H9 (cell line): ENCODE measurements around the gene METTL17. TPM values are rescaled to one million over a fixed set of nuclear protein-coding genes. Genes with fewer than 3 reads are reported as not detected.
A peak's percentile ranks its signal among the peaks of the same experiment; 100 is the strongest.

ENCODE experiments used
- DNase-seq: peaks from one replicate; pipeline ENCODE4 v3.0.0-alpha.2; 2017
- H2AFZ ChIP-seq: one replicate; pipeline ENCODE4 v1.6.1; 2013; ENCODE audit warnings: mild to moderate bottlenecking, low read length, control low read depth, moderate library complexity
- H2AK5ac ChIP-seq: 2 replicates; pipeline ENCODE4 v1.6.1; 2013; ENCODE audit warnings: low read length, control low read depth, mixed read lengths; ENCODE audit not compliant: insufficient read length
- H2BK120ac ChIP-seq: one replicate; pipeline ENCODE4 v1.6.1; 2013; ENCODE audit warnings: low read depth, mild to moderate bottlenecking, low read length, control low read depth, inconsistent platforms; ENCODE audit not compliant: poor library complexity, severe bottlenecking
- H2BK12ac ChIP-seq: 2 replicates; pipeline ENCODE4 v1.6.1; 2013; ENCODE audit warnings: low read length, control low read depth, mixed read lengths, low read depth; ENCODE audit not compliant: insufficient read length
- H2BK15ac ChIP-seq: 2 replicates; pipeline ENCODE4 v1.6.1; 2013; ENCODE audit warnings: low read depth, low read length, control low read depth
- H2BK20ac ChIP-seq: one replicate; pipeline ENCODE4 v1.6.1; 2013; ENCODE audit warnings: low read depth, mild to moderate bottlenecking, low read length, control low read depth, inconsistent platforms; ENCODE audit not compliant: poor library complexity, severe bottlenecking
- H2BK5ac ChIP-seq: 2 replicates; pipeline ENCODE4 v1.6.1; 2013; ENCODE audit warnings: low read length, control low read depth, mixed read lengths; ENCODE audit not compliant: insufficient read length
- H3K14ac ChIP-seq: 2 replicates; pipeline ENCODE4 v1.6.1; 2013; ENCODE audit warnings: low read length, control low read depth; ENCODE audit not compliant: insufficient read depth
- H3K18ac ChIP-seq: 2 replicates; pipeline ENCODE4 v1.6.1; 2013; ENCODE audit warnings: low read depth, mild to moderate bottlenecking, mixed read lengths, low read length, control low read depth; ENCODE audit not compliant: insufficient read length
- H3K23ac ChIP-seq: 2 replicates; pipeline ENCODE4 v1.6.1; 2013; ENCODE audit warnings: low read length, control low read depth, mixed read lengths, low read depth; ENCODE audit not compliant: insufficient read length
- H3K23me2 ChIP-seq: 2 replicates; pipeline ENCODE4 v1.6.1; 2013; ENCODE audit warnings: low read depth, mild to moderate bottlenecking, mixed read lengths, low read length, control low read depth; ENCODE audit not compliant: insufficient read length, poor library complexity, severe bottlenecking
- H3K27ac ChIP-seq: 2 replicates; pipeline ENCODE4 v1.5.1; 2013; ENCODE audit warnings: low read length, control low read depth, mixed read lengths, low read depth; ENCODE audit not compliant: insufficient read length
- H3K27me3 ChIP-seq: 2 replicates; pipeline ENCODE4 v1.6.1; 2013; ENCODE audit warnings: low read length, control low read depth, inconsistent platforms; ENCODE audit not compliant: insufficient read depth
- H3K4ac ChIP-seq: 2 replicates; pipeline ENCODE4 v1.6.1; 2013; ENCODE audit warnings: low read depth, mild to moderate bottlenecking, control low read depth, inconsistent platforms, low read length, moderate library complexity
- H3K4me1 ChIP-seq: 2 replicates; pipeline ENCODE4 v1.6.1; 2013; ENCODE audit warnings: low read length, control low read depth, inconsistent platforms; ENCODE audit not compliant: insufficient read depth
- H3K4me2 ChIP-seq: 2 replicates; pipeline ENCODE4 v1.6.1; 2013; ENCODE audit warnings: low read length, control low read depth, mixed read lengths; ENCODE audit not compliant: insufficient read length, insufficient read depth
- H3K56ac ChIP-seq: 2 replicates; pipeline ENCODE4 v1.6.1; 2013; ENCODE audit warnings: low read depth, mild to moderate bottlenecking, mixed read lengths, low read length, control low read depth; ENCODE audit not compliant: insufficient read length
- H3K79me1 ChIP-seq: 2 replicates; pipeline ENCODE4 v1.6.1; 2013; ENCODE audit warnings: low read depth, mild to moderate bottlenecking, moderate library complexity, low read length, control low read depth, inconsistent platforms; ENCODE audit not compliant: insufficient read depth, poor library complexity, severe bottlenecking
- H3K79me2 ChIP-seq: 2 replicates; pipeline ENCODE4 v1.6.1; 2013; ENCODE audit warnings: low read length, control low read depth, inconsistent platforms; ENCODE audit not compliant: insufficient read depth
- H3K9ac ChIP-seq: 2 replicates; pipeline ENCODE4 v1.6.1; 2013; ENCODE audit warnings: low read length, control low read depth, mixed read lengths; ENCODE audit not compliant: insufficient read length; ENCODE audit errors: extremely low read depth
- H3K9me3 ChIP-seq: one replicate; pipeline ENCODE4 v1.6.1; 2013; ENCODE audit warnings: low read depth, low read length, inconsistent platforms; ENCODE audit not compliant: control insufficient read depth
- H3T11ph ChIP-seq: one replicate; pipeline ENCODE4 v1.6.1; 2013; ENCODE audit warnings: mild to moderate bottlenecking, low read length, control low read depth, inconsistent platforms
- H4K20me1 ChIP-seq: one replicate; pipeline ENCODE4 v1.6.1; 2013; ENCODE audit not compliant: control insufficient read depth, insufficient read length, insufficient read depth
- H4K5ac ChIP-seq: 2 replicates; pipeline ENCODE4 v1.6.1; 2013; ENCODE audit warnings: low read depth, mild to moderate bottlenecking, mixed read lengths, low read length, control low read depth; ENCODE audit not compliant: insufficient read length
- H4K8ac ChIP-seq: replicated peaks from 2 replicates; pipeline ENCODE4 v1.6.1; 2013; ENCODE audit warnings: low read length, control low read depth, mixed read lengths, low read depth; ENCODE audit not compliant: insufficient read length
- H4K91ac ChIP-seq: 2 replicates; pipeline ENCODE4 v1.6.1; 2013; ENCODE audit warnings: low read depth, mild to moderate bottlenecking, moderate library complexity, mixed read lengths, low read length, control low read depth; ENCODE audit not compliant: insufficient read length
- H3K27ac Mint-ChIP-seq, 3 experiments: 2 replicates in 2 of 3; 3 replicates in 1 of 3; pipeline ENCODE4 v1.8.0; 2020 to 2021; ENCODE audit warnings: mixed read lengths in 3 of 3, mild to moderate bottlenecking in 1 of 3, moderate library complexity in 1 of 3
- H3K27me3 Mint-ChIP-seq: 2 replicates; pipeline ENCODE4 v1.8.0; 2021; ENCODE audit warnings: low read depth, mild to moderate bottlenecking, moderate library complexity, mixed read lengths
- H3K36me3 Mint-ChIP-seq, 3 experiments: 2 replicates in 2 of 3; 3 replicates in 1 of 3; pipeline ENCODE4 v1.8.0; 2020 to 2021; ENCODE audit warnings: low read depth in 3 of 3, mixed read lengths in 3 of 3; ENCODE audit not compliant: insufficient read depth in 1 of 3
- H3K4me1 Mint-ChIP-seq, 2 experiments: 2 replicates each; pipeline ENCODE4 v1.8.0; 2020; ENCODE audit warnings: mixed read lengths in 2 of 2
- H3K4me3 Mint-ChIP-seq, 2 experiments: 2 replicates in 1 of 2; 3 replicates in 1 of 2; pipeline ENCODE4 v1.8.0; 2020 to 2021; ENCODE audit warnings: mild to moderate bottlenecking in 2 of 2, mixed read lengths in 2 of 2, moderate library complexity in 1 of 2
- H3K9me3 Mint-ChIP-seq, 2 experiments: 2 replicates in 1 of 2; 3 replicates in 1 of 2; pipeline ENCODE4 v1.8.0; 2020; ENCODE audit warnings: mild to moderate bottlenecking in 2 of 2, mixed read lengths in 2 of 2, moderate library complexity in 1 of 2
- CTCF ChIP-seq: fragments of 200-600 bp; sonication (generic); conservative IDR thresholded peaks from 3 replicates; pipeline ENCODE4 v1.8.0; 2021; ENCODE audit warnings: antibody characterized with exemption, mild to moderate bottlenecking
- WGBS: extraction: QIAGEN DNeasy Blood & Tissue Kit; methylation state at CpG from one replicate; pipeline ENCODE4 v1.1.7; 2013; ENCODE audit warnings: missing lambda C conversion rate, low lambda C conversion rate, mixed read lengths; ENCODE audit not compliant: insufficient read length; ENCODE audit errors: extremely low coverage; 5-methylcytosine and 5-hydroxymethylcytosine counted together
- total RNA-seq: library from RNA; stranded (reverse); gene quantifications from 2 replicates; pipeline ENCODE4 v1.2.1, GENCODE V29; 2021

Gene METTL17
- total RNA-seq, 1 experiment from 2014 or later = 81.4 TPM

GRCh38 chr14:20997564-20997963 lies 7.8 kb downstream of the METTL17 start:
- Histone ChIP-seq H3K79me1 (no peaks in the 10 kb centered on the region), H3K27ac (no peak overlapping the region), H3K4me1 (no peaks in the 10 kb centered on the region), H3K23me2 (no peaks in the 10 kb centered on the region), H2BK12ac (no peak overlapping the region), H2BK120ac (no peak overlapping the region), H2BK20ac (no peak overlapping the region), H3K79me2 (no peaks in the 10 kb centered on the region), H3K18ac (no peak overlapping the region), H3K4me2 (no peak overlapping the region), H3K4ac (no peak overlapping the region), H2BK15ac (no peak overlapping the region), H4K8ac (no peak overlapping the region), H2AK5ac (no peak overlapping the region), H2BK5ac (no peak overlapping the region), H3T11ph (no peak overlapping the region), H3K56ac (no peak overlapping the region), H3K27me3 (no peaks in the 10 kb centered on the region), H4K20me1 (no peaks in the 10 kb centered on the region), H4K91ac (no peak overlapping the region), H3K23ac (no peak overlapping the region), H4K5ac (no peak overlapping the region), H3K14ac (no peak overlapping the region), H3K9me3 (no peaks in the 10 kb centered on the region), H3K9ac (no peak overlapping the region), H2AFZ (no peak overlapping the region)
- no peak for DNase-seq
- no CpG with 5 or more reads among the region's 6 CpGs for WGBS
- no peak overlapping the region for H3K4me3 Mint-ChIP-seq
- no peak for TF ChIP-seq CTCF
- peaks cover 25 to 45% (median 40%) of the 10 kb centered on the region in 3 experiments; a peak in 6 of 7 replicates for H3K36me3 Mint-ChIP-seq
- peak overlapping the region in 1 of 3 experiments; percentile 26; a peak in 1 of 7 replicates for H3K27ac Mint-ChIP-seq
- H3K4me1 Mint-ChIP-seq = peaks cover 17 to 19% of the 10 kb centered on the region in 2 experiments
- H3K9me3 Mint-ChIP-seq = no peaks in the 10 kb centered on the region
- no peaks in the 10 kb centered on the region; the same call in 1 of the 2 replicates for H3K27me3 Mint-ChIP-seq
